HG03064 (cell line): ENCODE results near the gene RNU6-9.

ENCODE experiments used
- ATAC-seq: cut with Tn5 transposase; IDR thresholded peaks from one replicate; pipeline ENCODE4 v1.9.1; 2021; ENCODE audit warnings: low read depth; ENCODE audit not compliant: unreplicated experiment

The RNU6-9 gene

DNA sequence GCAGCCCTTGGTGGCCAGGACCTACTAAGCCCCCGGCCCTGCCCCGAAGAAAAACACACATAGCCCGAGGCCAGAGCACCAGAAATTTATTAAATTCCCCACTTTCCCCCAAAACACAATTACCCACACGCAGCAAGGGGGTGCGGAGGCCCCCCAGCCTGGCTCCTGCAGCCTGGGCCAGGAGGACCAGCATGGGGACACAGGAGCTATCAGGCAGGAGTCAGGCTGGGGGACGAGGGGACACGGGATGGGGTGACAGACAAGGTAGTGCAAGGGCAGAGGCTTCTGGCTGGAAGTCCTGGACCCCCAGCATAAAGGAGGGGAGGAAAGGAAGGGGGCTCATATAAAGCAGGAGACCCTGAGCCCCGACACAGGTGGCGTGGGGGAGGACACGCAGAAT, 3.1 kb downstream of the RNU6-9 start:
- ATAC-seq, result no peak

DNA sequence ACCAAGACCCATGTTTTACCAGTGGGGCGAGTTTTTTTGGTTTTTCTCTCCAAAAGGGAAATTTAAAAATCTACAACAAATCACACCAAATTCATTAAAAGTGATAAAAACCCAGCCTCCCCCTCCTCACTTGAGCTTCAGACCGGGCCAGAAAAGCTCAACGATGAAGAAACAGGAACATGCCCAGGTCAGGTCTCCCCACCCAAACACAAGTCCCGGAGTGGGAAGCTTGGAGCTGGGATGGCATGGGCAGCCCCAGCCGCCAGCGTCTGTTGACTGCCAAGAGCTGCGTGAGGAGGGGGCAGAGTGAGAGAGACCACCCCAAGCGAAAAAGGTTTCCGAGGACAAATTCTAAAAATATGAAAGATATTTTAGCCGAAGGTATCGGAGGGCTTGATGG, 3.7 kb downstream of the RNU6-9 start:
- no peak for ATAC-seq

DNA sequence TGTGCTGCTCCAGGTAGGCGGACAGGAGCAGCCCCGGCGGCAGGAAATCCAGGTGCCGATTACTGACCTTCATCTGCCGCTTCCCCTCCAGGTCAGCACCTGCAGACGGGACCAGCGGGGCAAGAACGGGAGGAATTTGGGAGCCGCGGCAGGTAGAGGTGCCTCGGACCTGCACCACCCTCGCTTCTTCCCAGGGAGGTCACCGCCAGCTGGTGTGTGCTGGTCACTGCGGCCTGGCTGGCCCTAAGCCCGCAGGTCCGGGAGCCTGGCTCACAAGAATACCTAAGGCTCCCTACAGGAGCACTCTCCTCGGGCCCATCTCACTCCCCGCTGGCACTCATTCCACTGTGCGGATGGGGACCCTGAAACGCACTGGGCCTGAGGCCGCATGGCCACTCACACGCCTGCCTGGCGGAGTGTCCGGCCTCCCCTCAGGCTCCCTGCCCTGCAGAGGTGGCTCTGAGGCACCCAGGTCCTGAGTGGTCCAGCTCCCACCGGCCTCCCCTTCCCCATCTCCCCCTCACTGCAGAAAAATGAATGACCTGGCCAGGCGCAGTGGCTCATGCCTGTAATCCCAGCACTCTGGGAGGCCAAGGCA, 4.3 kb downstream of the RNU6-9 start:
- ATAC-seq, result no peak

DNA sequence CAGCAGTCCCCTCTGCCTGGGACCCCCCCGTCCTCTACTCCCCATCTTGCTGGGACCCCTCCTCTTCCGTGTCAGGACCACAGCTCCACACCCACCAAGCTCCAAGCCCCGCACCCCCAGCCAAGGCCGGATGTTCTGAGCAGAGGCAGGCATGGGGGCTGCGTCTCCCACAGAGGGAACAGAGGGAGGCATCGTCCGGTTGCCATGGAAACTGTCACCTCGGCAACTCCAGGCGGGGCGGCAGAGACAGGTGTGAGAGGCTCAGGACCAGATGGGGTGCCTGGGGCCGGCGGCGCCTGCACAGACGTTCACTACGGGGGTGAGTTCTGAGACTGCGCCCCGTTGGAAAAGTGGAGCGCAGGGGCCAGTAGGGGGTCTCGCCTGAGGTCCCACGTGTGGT, 5.4 kb downstream of the RNU6-9 start:
- ATAC-seq, result no peak

DNA sequence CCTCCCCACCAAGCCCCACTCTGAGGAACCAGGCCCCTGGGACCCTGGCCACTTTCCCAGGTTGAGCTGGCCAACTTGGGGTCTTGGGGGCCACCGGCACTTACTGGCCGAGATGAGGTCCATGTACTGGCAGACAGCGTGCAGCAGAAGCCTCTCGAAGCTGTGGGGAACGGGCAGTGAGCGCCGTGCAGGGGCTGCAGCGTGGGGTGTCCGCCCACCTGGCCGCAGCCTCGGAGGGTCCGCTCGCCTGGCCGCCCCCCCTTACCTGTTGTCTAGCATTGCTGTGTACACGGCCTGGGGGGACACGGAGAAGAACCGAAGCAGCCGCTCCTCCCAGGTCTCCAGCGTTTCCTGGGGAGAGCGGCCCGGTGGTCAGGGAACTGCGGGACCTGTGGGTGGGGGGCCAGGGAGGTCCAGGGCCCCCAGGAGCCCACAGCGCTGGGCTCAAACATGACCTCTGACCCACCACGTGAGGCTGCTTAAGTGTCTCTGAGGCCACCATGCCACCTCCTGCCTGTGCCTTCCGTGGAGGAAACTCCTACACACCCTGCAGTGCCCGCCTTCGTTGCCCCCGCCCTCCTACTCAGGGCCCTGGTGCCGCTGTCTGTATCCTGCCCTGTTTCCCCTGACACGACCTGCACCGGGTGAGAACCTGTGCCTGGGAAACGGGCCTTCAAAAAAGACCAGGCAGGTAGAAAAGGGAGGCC, 6.2 kb downstream of the RNU6-9 start:
- ATAC-seq, result no peak

DNA sequence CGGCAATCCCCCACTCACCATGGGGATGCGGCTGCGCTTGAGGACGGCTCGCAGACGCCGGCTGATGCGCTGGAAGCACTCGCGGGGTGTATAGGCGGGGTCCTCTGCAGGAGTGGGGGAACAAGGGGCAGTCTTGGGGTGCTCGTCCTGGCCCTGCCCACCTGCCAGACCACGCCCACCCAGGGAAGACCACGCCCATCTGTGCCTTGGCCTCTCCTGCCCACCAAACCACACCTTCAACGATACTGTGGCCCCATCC, 6.7 kb downstream of the RNU6-9 start:
- no peak for ATAC-seq

DNA sequence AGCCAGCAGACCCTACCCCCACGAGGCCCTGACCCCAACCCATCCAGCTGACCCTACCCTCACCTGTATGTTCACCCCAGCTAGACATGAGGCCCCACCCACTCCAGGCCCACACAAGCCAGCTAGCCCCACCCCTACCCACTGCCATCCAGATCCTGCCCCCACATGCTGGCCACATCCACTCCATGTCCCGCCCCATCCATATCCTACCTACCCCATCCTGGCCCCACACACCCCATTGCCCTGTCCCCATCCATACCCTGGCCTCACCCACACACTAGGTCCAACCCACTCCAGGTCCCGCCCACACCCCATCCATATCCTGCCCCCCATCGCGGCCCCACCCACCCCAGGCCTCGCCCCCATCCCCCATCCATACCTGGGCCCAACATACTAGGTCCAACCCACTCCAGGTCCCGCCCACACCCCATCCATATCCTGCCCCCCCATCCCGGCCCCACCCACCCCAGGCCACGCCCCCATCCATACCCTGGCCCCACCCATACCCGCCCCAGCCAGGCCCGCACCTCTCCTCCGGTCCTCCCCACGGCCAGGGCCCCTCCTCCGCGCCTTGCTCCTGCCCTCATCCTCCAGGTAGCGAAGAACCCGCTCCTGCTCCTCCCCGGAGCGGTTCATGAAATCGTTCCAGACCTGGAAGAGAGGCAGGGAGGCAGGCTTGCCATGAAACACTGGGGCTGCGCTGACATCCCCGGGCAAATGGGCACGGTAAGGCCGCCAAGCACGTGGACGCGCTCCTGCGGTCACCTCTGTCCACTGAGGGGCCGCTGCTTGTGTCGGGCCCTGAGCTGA, 7.2 kb downstream of the RNU6-9 start:
- no peak for ATAC-seq

DNA sequence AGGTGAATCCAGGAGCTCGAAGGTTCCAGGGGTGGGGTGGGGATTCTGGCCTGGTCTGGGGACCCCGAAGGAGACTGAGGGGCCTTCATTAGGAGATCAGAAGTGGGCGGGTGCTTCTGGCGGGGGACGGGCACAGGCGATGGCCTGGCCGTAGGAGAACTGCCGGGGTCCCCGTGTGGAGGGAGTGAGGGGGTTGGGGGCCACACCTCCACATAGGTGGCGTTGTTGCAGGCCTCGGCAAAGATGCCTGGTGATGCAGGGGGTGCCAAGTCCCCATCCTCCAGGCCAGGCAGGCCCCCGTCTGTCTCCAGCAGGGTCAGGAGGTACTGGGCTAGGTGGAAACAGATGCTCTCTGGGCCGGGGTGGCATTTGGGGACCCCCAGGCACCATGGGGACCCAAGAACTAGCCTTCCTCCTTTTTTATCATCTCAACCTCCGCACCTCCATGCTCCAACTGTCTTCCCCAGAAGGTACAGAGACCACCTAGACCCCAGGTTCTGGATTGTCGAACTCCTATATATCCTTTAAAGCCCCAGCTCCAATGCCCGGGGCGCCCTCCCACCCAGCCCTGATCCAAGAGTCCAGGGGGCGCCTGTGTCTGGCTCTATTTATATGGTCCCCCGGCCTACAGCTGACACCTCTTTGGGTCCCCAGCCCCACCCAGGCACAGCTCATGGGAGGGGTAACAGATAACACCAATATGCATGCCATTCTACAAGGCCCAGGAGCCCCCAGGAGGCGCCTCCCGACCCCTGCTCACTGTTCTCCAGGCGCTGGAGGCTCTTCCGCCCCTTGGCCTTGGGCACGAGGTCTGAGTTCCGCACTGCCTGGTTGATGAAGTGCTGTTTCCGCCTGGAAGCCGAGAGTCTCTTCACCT, 8.2 kb downstream of the RNU6-9 start:
- ATAC-seq, result no peak

DNA sequence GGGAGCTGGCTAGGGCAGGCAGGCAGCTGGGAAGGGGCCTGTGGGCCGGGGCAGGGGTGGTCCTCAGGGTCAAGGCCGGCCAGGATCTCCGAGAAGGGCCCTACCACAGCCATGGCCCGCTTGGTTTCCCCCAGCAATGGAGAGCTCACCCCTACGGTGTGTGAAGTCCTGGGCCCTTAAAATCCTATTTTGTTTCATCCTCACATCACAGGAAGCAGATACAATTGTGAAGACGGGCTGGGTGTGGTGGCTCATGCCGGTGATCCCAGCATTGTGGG, 8.7 kb downstream of the RNU6-9 start:
- ATAC-seq, result no peak

DNA sequence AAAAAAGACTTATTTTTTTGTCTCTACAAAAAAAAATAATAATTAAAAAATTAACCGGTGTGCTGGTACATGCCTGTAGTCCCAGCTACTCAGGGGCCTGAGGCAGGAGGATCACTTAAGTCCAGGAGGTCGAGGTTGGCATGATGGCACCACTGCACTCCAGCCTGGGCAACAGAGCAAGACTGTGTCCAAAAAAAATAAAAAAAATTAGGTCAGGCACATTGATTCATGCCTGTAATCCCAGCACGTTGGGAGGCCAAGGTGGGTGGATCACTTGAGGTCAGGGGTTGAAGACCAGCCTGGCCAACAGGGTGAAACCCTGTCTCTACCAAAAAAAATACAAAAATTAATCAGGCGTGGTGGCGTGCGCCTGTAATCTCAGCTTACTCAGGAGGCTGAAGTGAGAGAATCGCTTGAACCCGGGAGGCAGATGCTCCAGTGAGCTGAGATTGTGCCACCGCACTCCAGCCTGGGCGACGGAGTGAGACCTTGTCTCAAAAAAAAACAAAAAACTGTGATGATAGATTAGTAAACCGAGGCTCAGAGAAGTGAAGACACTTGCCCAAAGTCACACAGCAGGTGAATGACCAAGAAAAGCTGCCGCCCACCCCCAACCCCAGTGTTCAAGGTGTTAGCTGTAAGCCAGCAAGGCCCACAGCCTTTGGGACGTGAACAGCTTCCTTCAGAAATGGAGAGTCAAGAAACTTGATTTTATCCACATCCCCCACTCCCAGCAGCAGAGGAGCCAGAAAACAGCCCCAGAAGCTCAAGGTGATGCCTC, 9.4 kb downstream of the RNU6-9 start:
- no peak for ATAC-seq

DNA sequence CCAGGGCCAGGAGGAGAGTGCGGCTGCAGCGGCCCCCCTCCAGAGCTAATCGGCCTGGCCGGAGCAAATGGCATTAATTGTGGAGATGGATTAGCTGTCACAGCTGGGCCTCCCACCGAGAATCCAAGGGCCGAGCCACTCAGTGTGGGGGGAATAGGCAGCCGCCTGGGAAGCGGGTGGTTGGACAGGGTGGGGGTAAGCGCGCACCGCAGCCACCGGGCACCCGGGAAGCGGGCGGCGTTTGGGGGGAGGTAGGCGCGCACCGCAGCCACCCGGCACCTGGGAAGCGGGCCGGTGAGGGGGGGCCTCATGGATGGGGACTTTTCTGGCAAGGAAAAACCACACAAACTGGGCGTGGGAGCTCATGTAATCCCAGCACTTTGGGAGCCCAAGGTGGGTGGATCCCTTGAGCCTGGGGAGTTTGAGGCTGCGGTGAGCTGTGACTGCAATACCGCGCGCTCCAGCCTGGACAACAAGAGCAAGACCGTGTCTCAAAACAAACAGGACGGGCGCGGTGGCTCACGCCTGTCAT, 10.0 kb downstream of the RNU6-9 start:
- ATAC-seq, result no peak

DNA sequence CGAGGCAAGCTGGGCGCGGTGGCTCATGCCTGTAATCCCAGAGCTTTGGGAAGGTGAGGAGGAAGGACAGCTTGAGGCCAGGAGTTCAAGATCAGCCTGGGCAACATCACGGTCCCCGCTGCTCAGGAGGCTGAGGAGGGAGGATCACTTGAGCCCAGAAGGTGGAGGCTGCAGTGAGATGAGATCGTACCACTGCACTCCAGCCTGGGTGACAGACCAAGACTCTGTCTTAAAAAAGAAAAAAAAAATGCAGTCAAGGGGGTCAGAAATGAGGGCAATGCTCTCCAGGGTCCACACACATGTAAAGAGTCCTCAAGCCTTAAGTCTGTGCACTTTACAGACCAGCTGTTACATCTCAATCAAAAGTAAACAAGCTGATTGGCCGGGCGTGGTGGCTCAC, 11.3 kb downstream of the RNU6-9 start:
- ATAC-seq, result no peak

DNA sequence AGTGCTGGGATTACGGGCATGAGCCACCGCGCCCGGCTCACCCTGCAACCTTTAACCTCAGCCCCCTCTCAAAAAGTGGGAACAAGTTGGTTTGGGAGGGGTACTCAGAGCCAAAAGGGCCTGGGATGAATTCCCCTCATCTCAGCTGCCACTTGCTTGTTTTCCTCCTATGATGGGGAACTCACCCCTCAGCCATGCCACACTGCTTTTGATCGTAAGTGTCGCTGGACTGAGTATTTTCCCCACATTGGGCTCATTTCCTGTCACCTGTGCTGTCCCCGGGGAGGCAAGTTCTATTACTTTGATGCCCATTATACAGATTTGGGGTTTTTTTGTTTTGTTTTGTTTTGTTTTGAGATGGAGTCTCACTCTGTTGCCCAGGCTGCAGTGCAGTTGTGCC, 13.2 kb downstream of the RNU6-9 start:
- no peak for ATAC-seq

DNA sequence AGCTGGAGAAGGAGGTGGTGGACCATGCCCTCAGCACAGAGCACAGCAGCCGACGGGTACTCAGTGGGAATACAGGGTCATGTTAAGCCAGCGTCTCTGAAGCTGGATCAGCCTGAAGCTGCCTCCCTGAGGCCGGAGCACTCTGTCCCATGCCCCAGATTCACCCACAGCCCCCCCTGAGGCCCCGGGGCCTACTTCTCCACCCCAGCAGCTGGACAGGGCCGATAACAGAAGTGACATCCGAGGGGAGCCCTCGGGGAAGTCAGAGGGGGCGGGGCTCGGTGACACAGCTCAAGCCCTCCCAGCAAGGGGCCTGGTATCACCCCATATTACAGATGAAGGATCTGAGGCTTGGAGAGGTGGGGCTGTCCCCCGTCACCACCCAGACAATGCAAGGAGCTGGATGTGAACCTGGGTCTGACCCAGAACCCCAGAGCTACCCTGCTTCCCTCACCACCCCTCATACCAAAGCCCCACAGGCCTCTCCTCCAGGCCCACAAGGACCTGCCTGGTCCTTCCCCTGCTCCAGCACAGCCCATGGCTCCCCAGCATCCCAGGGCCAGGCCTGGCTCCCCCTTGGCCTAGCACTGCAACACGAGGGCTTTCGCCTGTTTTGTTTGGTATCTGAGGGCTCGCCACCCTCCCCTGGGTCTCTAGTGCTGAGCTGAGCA, 14.0 kb downstream of the RNU6-9 start:
- ATAC-seq, result no peak

DNA sequence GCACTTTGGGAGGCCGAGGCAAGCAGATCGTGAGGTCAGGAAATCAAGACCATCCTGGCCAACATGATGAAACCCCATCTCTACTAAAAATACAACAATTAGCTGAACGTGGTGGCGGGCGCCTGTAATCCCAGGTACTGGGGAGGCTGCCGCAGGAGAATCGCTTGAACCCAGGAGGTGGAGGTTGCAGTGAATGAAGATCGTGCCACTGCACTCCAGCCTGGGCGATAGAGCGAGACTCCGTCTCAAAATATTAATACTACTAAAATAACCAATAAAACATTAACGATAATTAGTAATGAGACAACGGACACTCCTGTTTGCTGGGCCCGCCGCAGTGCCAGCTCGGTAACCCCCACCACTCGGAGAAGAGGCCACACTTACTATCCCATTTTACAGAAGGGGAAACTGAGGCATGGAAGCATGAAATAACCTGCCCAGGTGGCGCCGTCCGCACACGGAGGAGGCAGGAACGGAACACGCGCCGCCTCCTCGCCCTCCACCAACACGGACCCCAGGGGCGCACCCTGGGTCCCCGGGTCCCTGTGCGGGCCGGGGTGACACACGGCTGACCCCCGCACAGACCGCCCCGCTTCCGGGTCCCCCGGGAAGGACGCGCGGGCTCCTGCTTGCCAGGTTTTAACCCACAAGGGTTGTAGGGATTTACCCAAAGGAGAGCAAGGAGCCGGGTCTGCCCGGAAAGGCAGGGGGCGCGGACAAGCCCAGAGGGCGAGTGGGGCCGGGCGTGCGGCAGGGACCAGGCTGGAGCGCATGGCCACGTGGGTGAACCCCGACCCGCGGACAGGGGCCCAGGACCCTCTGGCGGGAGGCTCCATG, 18.1 kb downstream of the RNU6-9 start:
- ATAC-seq, result no peak

DNA sequence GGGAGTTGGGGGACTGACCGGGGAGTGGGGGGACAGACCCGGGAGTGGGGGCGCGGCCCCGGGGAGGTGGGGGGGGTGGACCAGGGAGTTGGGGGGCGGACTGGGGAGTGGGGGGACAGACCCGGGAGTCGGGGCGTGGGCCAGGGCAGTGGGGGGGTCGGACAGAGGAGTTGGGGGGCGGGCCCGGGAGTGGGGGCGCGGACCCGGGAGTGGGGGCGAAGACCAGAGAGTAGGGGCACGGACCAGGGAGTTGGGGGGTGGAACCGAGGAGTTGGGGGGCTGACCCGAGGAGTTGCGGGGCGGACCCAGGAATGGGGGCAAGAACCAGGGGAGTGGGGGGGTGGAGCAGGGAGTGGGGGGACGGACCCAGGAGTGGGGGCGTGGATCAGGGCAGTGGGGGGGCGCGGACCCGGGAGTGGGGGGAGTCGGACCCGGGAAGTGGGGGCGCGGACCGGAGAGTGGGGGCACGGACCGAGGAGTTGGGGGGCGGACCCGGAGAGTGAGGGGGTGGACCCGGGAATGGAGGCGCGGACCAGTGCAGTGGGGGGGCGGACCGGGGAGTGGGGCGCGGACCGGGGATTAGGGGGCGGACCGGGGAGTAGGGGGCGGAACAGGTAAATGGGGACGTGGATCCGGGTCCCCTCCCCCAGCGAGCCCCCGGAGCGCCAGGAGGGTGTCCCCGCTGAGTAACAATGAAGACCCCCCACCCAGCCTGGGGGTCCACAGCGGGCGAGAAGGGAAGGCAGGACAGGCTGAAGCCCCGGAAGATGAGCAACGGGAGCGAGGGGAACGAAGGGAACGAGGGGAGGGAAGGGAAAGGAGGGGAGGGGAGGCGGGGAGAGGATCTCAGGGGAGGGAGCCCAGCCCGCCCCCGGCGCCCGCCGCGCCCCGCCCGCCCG, 19.1 kb downstream of the RNU6-9 start:
- ATAC-seq, result no peak

DNA sequence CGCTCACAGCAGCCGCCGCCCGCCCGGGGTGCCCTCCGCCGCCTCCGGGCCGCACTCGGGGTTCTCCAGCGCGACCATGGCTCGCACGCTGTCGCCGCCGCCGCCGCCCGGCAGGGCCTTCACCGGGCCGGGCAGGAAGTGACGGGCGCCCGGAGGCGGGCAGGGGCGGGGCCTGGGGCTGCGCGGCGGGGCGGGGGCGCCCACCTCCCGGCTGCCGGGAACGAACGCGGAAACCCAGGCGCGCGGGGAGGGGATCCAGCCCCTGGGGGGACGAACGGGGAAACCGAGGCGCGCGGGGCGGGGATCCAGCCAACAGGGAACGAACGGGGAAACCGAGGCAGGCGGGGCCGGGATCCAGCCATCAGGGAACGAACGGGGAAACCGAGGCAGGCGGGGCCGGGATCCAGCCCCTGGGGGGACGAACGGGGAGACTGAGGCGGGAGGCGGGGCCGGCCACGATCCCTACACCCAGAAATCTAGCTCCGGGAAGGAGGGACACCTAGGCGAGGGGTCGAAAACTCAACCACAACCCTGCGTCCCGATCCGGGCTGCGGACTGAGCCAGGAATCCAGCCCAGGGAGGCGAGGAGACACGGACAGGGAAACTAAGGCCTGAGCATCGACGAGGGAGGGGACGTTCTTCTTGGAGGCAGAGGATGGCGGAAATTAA, 19.9 kb downstream of the RNU6-9 start, which contains the start of gene R3HDM4:
R3HDM4 (minus strand) TSS at position 140 of the 669 bp plus-strand sequence; CDS start at position 78, 62 bp downstream.
- no peak for ATAC-seq
